HEK293T (cell line): ENCODE data around the gene DLG4.

Source experiments
- ARNT ChIP-seq: fragments of 450-650 bp; IDR thresholded peaks from 2 replicates; pipeline ENCODE4 v1.6.1; 2017; ENCODE audit warnings: mild to moderate bottlenecking
- BHLHE40 ChIP-seq: fragments of 450-650 bp; IDR thresholded peaks from 2 replicates; pipeline ENCODE4 v1.6.1; 2016; ENCODE audit warnings: mild to moderate bottlenecking, moderate library complexity, borderline replicate concordance
- ELF4 ChIP-seq: fragments of 450-650 bp; IDR thresholded peaks from 2 replicates; pipeline ENCODE4 v1.6.1; 2017; ENCODE audit warnings: antibody characterized with exemption
- FOXM1 ChIP-seq: fragments of 450-650 bp; IDR thresholded peaks from 2 replicates; pipeline ENCODE4 v1.6.1; 2017; ENCODE audit warnings: mild to moderate bottlenecking, borderline replicate concordance
- SP1 ChIP-seq: fragments of 450-650 bp; IDR thresholded peaks from 2 replicates; pipeline ENCODE4 v1.6.1; 2017
- SUZ12 ChIP-seq: fragments of 450-650 bp; IDR thresholded peaks from 2 replicates; pipeline ENCODE4 v1.6.1; 2016; ENCODE audit warnings: mild to moderate bottlenecking
- TF ChIP-seq, protein P1 (sequence below): fragments of 450-650 bp; IDR thresholded peaks from 2 replicates; pipeline ENCODE4 v1.6.1; 2016

DNA sequence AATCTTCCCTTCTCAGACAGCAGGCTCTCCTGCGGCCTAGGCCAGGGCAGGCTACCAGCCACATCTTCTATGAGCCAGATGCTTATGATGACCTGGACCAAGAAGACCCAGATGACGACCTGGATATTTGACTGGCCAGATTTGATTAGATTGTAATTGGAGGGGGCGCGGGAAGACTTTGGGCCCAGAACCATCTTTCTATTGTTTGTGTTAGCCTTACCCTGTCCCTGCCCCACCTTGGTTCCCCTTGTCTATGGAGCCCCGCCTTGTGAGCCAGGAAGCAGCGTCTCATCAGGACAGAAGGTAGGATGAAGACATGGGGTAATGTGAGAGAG is 39.9 kb upstream of the DLG4 start:
- TF ChIP-seq FOXM1 (no peak), BHLHE40 (no peak), ELF4 (no peak), SUZ12 (no peak), SP1 (no peak), ARNT (no peak)
- TF ChIP-seq, protein P1, sequence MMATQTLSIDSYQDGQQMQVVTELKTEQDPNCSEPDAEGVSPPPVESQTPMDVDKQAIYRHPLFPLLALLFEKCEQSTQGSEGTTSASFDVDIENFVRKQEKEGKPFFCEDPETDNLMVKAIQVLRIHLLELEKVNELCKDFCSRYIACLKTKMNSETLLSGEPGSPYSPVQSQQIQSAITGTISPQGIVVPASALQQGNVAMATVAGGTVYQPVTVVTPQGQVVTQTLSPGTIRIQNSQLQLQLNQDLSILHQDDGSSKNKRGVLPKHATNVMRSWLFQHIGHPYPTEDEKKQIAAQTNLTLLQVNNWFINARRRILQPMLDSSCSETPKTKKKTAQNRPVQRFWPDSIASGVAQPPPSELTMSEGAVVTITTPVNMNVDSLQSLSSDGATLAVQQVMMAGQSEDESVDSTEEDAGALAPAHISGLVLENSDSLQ: no peak
